Tibial nerve (tissue), 4 donors: ENCODE measurements around the gene FNDC3A. TPM values are rescaled to one million over a fixed set of nuclear protein-coding genes. Genes with fewer than 3 reads are reported as not detected.

ENCODE experiments used
- DNase-seq, 2 donors: peaks; one replicate each; pipeline ENCODE4 v3.0.0-alpha.2; 2019; ENCODE audit warnings: low spot score in 2 of 2
- H3K27ac ChIP-seq, 4 donors: fragments of 200-600 bp; sonication (generic) in 3 of 4; one replicate each; pipeline ENCODE4 v1.5.1; 2017 to 2019; ENCODE audit warnings: mild to moderate bottlenecking in 1 of 4
- H3K27me3 ChIP-seq, 2 donors: fragments of 200-600 bp; sonication (generic) in 1 of 2; one replicate each; pipeline versions ENCODE4 v1.5.1 to v1.6.0; 2017 to 2019
- H3K36me3 ChIP-seq, 3 donors: fragments of 200-600 bp; sonication (generic); one replicate each; pipeline ENCODE4 v1.5.1; 2018 to 2019
- H3K4me1 ChIP-seq, 4 donors: fragments of 200-600 bp; sonication (generic) in 3 of 4; one replicate each; pipeline ENCODE4 v1.5.1; 2017 to 2019
- H3K4me3 ChIP-seq, 4 donors: fragments of 200-600 bp; sonication (generic) in 3 of 4; one replicate each; pipeline ENCODE4 v1.5.1; 2017 to 2019; ENCODE audit warnings: mild to moderate bottlenecking in 1 of 4, moderate library complexity in 1 of 4
- H3K9me3 ChIP-seq, 4 donors: fragments of 200-600 bp; sonication (generic) in 3 of 4; one replicate each; pipeline ENCODE4 v1.5.1; 2017 to 2019
- CTCF ChIP-seq, 5 experiments: fragments of 200-600 bp in 3 of 5; fragments of 450-650 bp in 2 of 5; sonication (generic) in 3 of 5; IDR thresholded peaks; one replicate each; pipeline ENCODE4 v1.5.1; 2016 to 2019; ENCODE audit warnings: antibody characterized with exemption in 5 of 5, mild to moderate bottlenecking in 3 of 5, moderate library complexity in 2 of 5
- EP300 ChIP-seq, 2 donors: sonication (generic); formaldehyde crosslinking; IDR thresholded peaks; one replicate each; pipeline ENCODE4 v1.6.1; 2017; ENCODE audit warnings: antibody characterized with exemption in 2 of 2, mild to moderate bottlenecking in 1 of 2
- POLR2A ChIP-seq, 2 donors: fragments of 450-650 bp; IDR thresholded peaks; one replicate each; pipeline ENCODE4 v1.6.1; 2017; ENCODE audit warnings: antibody characterized with exemption in 2 of 2, mild to moderate bottlenecking in 2 of 2, moderate library complexity in 2 of 2
- WGBS, 2 donors: methylation state at CpG; one replicate each; pipeline ENCODE4 v1.1.5; 2018; 5-methylcytosine and 5-hydroxymethylcytosine counted together
- total RNA-seq, 4 donors: library from RNA; depleted of rRNA; stranded (reverse); fragments of >200 nt; gene quantifications; one replicate each; pipeline ENCODE4 v1.1.0, GENCODE V29; 2016

The FNDC3A gene
- total RNA-seq, 4 donors from 2014 or later = 38.2 to 57.7 (median 47.0) TPM

DNA sequence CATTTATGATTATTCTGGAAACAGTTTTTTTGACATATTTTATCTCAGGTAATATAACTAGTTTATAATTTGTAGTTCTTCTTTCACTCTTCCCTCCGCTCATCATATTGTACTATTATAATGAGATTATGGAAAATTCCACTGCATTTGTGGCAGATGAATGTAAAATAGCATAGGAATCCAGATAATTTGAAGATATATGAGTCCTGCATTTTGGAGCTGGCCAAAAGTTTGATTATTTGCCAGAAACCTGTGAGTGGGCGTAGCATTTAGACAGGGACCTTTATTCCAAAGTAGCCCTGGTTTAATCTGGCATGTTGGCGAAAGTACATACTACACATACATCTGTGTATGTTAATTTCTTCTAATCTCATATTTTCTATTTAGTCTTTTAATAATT, 65.2 kb downstream of the FNDC3A start:
- H3K27ac ChIP-seq = no peak overlapping the region

GRCh38 chr13:49042476-49042875, 66.8 kb downstream of the FNDC3A start:
- Histone ChIP-seq H3K27me3 (no peaks in the 10 kb centered on the region), H3K9me3 (no peaks in the 10 kb centered on the region), H3K36me3 (peaks cover 0 to 18% (median 0%) of the 10 kb centered on the region in 3 donors), H3K4me1 (no peaks in the 10 kb centered on the region), H3K27ac (no peak overlapping the region), H3K4me3 (no peak overlapping the region)
- TF ChIP-seq EP300 (IDR thresholded peaks at IDR 0.05) (no peak), POLR2A (IDR thresholded peaks at IDR 0.05) (no peak), CTCF (IDR thresholded peaks at IDR 0.05) (no peak)
- 98 to 99% methylated on average over 2 of the region's 2 CpGs for WGBS, 2 donors
- DNase-seq = no peak

More for the DNA sequence above, 65.2 kb downstream of the FNDC3A start:
- no peak overlapping the region for H3K4me3 ChIP-seq
- no peak for DNase-seq
- no peaks in the 10 kb centered on the region for H3K27me3 ChIP-seq
- H3K4me1 ChIP-seq = no peaks in the 10 kb centered on the region
- no peaks in the 10 kb centered on the region for H3K9me3 ChIP-seq
- TF ChIP-seq EP300 (IDR thresholded peaks at IDR 0.05) (no peak), CTCF (IDR thresholded peaks at IDR 0.05) (no peak), POLR2A (IDR thresholded peaks at IDR 0.05) (no peak)
- WGBS, 2 donors = 97 to 98% methylated on average over 3 of the region's 3 CpGs
- H3K36me3 ChIP-seq = peaks cover 0 to 18% (median 0%) of the 10 kb centered on the region in 3 donors

DNA sequence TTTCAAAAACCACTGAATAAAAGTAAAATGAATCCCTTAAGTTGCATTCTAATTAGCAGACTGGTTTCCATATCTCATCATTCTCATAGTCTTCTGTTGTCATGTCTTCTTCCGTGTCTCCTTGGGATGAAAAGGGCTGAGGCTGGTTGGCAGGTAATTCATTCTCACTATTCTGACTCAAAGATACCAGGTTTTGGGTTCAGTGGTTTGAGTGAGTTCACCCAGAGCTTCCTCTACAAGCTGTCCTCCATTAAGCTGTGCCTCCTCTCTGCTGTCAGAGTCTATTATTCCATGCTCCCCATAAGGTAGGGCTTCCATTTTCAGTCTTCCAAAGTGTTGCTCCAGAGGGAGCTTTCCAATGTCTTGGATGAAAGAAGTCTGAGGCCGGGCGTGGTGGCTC, 68.3 kb downstream of the FNDC3A start:
- no peak for TF ChIP-seq POLR2A (IDR thresholded peaks at IDR 0.05)
- H3K9me3 ChIP-seq = no peaks in the 10 kb centered on the region
- WGBS, 2 donors = 65 to 98% methylated on average over 3 of the region's 3 CpGs

GRCh38 chr13:49044836-49045235, 69.1 kb downstream of the FNDC3A start:
- Histone ChIP-seq H3K4me1 (no peaks in the 10 kb centered on the region), H3K27me3 (no peaks in the 10 kb centered on the region), H3K27ac (no peak overlapping the region), H3K4me3 (no peak overlapping the region), H3K9me3 (no peaks in the 10 kb centered on the region), H3K36me3 (peaks cover 0 to 14% (median 0%) of the 10 kb centered on the region in 3 donors)
- WGBS, 2 donors = 97 to 98% methylated on average over 2 of the region's 2 CpGs
- no peak for DNase-seq
- TF ChIP-seq POLR2A (IDR thresholded peaks at IDR 0.05) (no peak), EP300 (IDR thresholded peaks at IDR 0.05) (no peak), CTCF (IDR thresholded peaks at IDR 0.05) (no peak)

More for the DNA sequence above, 68.3 kb downstream of the FNDC3A start:
- Histone ChIP-seq H3K4me1 (no peaks in the 10 kb centered on the region), H3K27ac (no peak overlapping the region), H3K36me3 (peaks cover 0 to 18% (median 0%) of the 10 kb centered on the region in 3 donors), H3K4me3 (no peak overlapping the region), H3K27me3 (no peaks in the 10 kb centered on the region)
- no peak for DNase-seq

GRCh38 chr13:49046002-49046401, 70.3 kb downstream of the FNDC3A start:
- TF ChIP-seq POLR2A (IDR thresholded peaks at IDR 0.05) (no peak), EP300 (IDR thresholded peaks at IDR 0.05) (no peak), CTCF (IDR thresholded peaks at IDR 0.05) (no peak)
- whole genome bisulfite sequencing, 2 donors = 70 to 75% methylated on average over 2 of the region's 2 CpGs
- H3K4me1 ChIP-seq = no peaks in the 10 kb centered on the region

GRCh38 chr13:49046519-49046918, 70.8 kb downstream of the FNDC3A start:
- no peaks in the 10 kb centered on the region for H3K4me1 ChIP-seq
- H3K27ac ChIP-seq = no peak overlapping the region
- peaks cover 0 to 5% (median 0%) of the 10 kb centered on the region in 4 donors for H3K9me3 ChIP-seq
- 63 to 92% methylated on average over 2 of the region's 2 CpGs for WGBS, 2 donors
- H3K4me3 ChIP-seq = no peak overlapping the region
- DNase-seq = no peak
- H3K27me3 ChIP-seq = no peaks in the 10 kb centered on the region
- TF ChIP-seq CTCF (IDR thresholded peaks at IDR 0.05) (no peak), EP300 (IDR thresholded peaks at IDR 0.05) (no peak), POLR2A (IDR thresholded peaks at IDR 0.05) (no peak)
- H3K36me3 ChIP-seq = peaks cover 0 to 12% (median 0%) of the 10 kb centered on the region in 3 donors

More at GRCh38 chr13:49046002-49046401, 70.3 kb downstream of the FNDC3A start:
- H3K4me3 ChIP-seq = no peak overlapping the region
- no peaks in the 10 kb centered on the region for H3K27me3 ChIP-seq
- H3K36me3 ChIP-seq = peaks cover 0 to 12% (median 0%) of the 10 kb centered on the region in 3 donors
- H3K9me3 ChIP-seq = peaks cover 0 to 5% (median 0%) of the 10 kb centered on the region in 4 donors
- no peak for DNase-seq
- H3K27ac ChIP-seq = no peak overlapping the region
